GM12872 (cell line): ENCODE measurements around the gene PDS5B.

ENCODE experiments used
- CTCF ChIP-seq: IDR thresholded peaks from 3 replicates; pipeline ENCODE4 v1.5.1; 2011; ENCODE audit warnings: low read depth, mild to moderate bottlenecking, low read length, moderate library complexity; ENCODE audit not compliant: insufficient read depth

The PDS5B gene

DNA sequence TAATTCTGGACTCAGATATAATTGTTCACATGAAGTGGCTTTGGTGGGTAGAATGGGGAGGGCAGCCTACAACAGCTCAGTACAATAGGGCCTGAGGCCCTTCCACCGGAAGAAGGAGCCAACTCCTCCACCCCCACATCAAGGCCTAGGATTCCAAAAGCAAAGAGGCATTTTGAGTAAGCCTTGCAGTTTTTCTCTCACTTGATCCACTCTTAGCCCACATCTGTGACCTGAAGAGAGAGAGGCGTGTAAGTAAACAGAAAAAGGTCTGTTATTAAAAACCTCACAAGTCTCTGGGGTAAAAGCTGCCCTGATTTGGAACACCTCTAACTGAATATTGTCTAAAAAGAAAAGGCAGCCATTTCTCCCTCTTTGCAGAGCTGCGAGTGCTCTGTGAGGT lies 215.9 kb downstream of the PDS5B start:
- TF ChIP-seq CTCF, result no peak

DNA sequence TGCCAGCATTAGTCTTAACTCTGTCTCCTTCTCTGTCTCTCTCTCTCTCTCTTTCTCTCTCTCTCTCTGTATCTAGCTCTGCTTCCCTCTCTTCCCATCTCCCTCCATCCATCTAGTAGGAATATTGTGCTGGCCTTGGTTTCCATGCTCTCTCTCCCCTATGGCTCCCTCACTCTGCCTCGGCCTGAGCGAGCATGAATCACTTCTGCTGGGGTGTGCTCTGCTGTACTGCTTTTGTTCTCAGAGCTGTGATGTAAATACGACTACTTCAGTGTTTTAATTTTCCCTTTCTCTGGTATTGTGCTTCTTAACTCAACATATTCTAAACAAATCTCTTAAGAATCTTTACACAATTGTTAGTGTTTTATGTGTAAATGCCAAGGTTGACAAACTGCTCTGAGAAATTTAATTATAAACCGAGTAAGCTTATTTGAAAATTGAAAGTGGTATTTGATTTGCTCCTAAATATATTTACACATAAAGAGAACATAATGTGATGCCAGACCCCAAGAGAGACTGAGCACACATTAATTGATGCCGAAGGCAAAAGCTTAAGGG lies 218.5 kb downstream of the PDS5B start:
- TF ChIP-seq CTCF, result no peak

DNA sequence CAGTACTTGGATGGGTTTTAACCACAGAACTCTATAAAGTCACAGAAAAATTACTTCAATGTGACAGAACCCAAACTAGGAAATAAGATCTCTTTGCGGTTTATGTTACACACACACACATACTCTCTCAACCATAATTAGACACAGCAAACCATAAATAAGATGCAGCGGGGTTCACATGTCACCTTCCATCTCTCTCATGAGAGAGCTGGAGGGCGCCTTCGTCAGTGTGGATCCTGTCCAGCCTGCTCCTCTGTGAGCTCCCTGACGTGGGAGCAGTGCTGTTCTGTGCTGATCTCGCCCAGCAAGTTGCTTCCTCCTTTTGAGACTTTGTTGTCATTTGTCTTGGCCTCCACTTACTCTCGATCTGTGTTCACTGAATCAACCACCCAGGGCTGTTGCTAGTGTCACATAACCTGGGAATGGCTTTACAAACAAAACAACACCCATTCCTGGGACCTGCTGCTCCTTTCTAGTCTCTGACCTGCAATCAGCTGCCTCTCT lies 225.1 kb downstream of the PDS5B start:
- TF ChIP-seq CTCF, result no peak

- no peak for TF ChIP-seq CTCF
These were observed 235.0 kb downstream of the PDS5B start for GRCh38 chr13:32821149-32821688.

DNA sequence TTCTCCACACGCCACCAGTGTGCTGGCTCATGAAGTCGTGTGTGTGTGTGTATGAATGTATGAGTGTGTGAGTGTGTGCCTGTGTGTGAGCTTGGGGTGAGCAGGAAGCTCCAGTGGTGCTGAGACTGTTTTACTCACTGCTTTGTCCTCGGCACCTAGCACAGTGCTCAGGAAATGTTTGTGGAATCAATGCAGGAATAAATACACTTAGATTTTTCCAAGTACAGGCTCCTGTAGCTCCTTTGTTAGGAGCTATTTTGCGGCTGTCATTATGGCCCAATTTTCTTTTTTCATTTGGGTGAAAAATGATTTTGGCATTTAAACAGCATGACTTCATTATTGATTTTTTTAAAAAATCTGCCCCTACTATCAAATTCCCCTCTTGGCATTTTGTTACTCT lies 236.5 kb downstream of the PDS5B start:
- no peak for TF ChIP-seq CTCF

- no peak for TF ChIP-seq CTCF
These were observed 237.3 kb downstream of the PDS5B start for GRCh38 chr13:32823597-32823996.

DNA sequence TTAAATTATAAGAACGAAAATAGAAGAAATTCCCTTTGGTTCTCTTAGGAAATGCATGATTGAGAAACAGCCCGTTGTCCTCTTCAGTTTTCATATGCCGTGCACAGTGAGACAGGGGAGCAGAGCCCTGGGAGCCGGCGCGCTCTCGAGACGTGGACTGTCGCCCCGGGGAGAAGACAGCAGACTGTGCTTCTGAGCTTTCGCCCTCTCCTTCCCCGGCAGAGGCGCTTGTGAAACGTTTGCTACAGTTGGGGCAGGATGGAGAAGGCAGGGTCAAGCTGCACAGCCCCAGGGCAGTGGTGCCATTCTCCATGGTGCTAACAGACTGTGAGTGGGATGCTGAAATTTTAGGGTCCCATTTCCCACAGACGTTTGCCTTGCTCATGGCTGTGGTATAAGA lies 237.8 kb downstream of the PDS5B start:
- TF ChIP-seq CTCF, result no peak

GRCh38 chr13:32824675-32825074 lies 238.4 kb downstream of the PDS5B start:
- TF ChIP-seq CTCF, result no peak
